ENCODE measurements around the gene KLHL3.

DNA sequence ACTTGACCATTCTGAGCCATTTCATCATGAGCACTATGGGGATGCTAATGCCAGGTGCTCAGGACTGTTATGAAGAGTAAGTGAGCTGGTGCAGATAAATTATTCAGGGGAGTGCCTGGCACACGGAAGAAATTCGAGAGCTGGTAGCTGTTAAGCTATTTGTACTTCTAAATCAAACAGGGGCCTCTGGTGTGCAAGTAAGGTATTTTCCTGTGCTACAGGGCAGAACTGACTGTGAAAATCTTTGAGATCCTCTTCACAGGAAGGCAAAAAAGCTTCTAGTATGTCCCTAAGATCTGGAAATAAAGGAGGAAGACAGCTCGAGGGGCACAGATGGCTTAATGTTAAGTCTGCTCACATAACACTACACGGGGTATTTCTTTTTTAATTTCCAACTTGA, 130.5 kb downstream of the KLHL3 start:
- TF ChIP-seq, protein P1, sequence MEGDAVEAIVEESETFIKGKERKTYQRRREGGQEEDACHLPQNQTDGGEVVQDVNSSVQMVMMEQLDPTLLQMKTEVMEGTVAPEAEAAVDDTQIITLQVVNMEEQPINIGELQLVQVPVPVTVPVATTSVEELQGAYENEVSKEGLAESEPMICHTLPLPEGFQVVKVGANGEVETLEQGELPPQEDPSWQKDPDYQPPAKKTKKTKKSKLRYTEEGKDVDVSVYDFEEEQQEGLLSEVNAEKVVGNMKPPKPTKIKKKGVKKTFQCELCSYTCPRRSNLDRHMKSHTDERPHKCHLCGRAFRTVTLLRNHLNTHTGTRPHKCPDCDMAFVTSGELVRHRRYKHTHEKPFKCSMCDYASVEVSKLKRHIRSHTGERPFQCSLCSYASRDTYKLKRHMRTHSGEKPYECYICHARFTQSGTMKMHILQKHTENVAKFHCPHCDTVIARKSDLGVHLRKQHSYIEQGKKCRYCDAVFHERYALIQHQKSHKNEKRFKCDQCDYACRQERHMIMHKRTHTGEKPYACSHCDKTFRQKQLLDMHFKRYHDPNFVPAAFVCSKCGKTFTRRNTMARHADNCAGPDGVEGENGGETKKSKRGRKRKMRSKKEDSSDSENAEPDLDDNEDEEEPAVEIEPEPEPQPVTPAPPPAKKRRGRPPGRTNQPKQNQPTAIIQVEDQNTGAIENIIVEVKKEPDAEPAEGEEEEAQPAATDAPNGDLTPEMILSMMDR (IDR thresholded peaks at IDR 0.05; ENCODE audit: insufficient read depth, low read length, poor library complexity, severe bottlenecking): no peak
- TF ChIP-seq EZH2phosphoT487 (conservative IDR thresholded peaks at IDR 0.05; ENCODE audit: low read length): no peak
